PFSK-1 (cell line): ENCODE data around the gene SCO1.

ENCODE experiments used
- SIN3A ChIP-seq: IDR thresholded peaks from 2 replicates; pipeline ENCODE4 v1.6.1; 2012; ENCODE audit warnings: mild to moderate bottlenecking, low read length, moderate library complexity, borderline replicate concordance; ENCODE audit not compliant: insufficient read depth
- TAF1 ChIP-seq: IDR thresholded peaks from 2 replicates; pipeline ENCODE4 v1.6.1; 2012; ENCODE audit warnings: low read length, control low read depth, borderline replicate concordance; ENCODE audit not compliant: insufficient read depth

- no peak for TF ChIP-seq SIN3A
- no peak for TF ChIP-seq TAF1
These were observed 66.2 kb downstream of the SCO1 start for GRCh38 chr17:10631048-10631700.
